ENCODE data around the gene CRX.
"Not testable (repeated sequence)": the region's sequence is repeated elsewhere in the genome, so short reads cannot be mapped to it uniquely, and the experiment has no call there.

CRX gene

DNA sequence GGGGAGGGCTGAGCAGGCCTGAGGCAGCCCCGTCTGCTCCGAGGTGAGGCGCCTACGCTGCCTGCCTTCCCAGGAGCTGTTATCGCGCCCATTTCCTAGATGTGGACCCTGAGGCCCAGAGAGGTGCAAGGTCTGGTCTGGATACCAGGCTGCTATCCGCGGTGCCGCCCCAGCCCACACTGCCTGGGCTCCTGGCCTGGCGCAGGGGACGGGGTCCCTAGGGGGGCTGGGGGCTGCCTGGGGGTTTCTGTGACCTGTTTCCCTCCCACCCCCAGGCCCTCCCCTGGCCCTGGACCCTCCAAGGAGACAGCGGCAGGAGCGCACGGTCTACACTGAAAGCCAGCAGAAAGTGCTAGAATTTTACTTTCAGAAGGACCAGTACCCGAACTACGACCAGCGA lies 38.1 kb downstream of the CRX start:
- DNase-seq (ENCODE audit: low spot score) = not testable (repeated sequence)

DNA sequence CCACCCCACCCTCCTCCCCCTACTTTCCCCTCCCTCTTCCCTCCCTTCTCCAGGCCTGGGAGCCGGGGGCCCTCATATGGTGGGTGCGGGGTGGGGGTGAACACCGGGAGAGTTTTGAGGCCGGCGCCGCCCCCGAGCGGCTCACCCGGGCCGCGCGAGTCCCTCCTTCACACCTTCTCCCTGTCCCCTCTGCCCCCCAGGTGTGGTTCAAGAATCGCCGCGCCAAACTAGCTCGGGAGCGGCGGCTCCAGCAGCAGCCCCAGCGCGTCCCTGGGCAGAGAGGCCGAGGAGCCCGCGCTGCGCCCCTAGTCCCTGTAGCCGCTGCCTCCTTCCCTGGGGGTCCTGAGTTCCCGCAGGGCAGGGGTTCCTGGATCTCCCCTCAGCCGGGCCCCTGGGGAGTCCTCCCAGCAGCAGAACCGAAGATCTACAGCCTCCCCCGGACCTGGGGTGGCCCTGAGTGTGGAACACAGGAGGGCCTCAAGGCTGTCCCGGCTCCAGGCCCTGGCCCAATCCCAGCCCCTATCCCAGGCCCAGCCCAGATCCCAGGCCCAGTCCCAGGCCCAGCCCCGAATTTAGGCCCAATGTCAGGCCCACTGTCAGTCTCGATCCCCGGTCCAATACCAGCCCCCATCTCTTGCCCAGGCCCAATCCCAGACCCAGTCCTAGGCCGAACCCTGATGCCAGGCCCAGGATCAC lies 39.0 kb downstream of the CRX start:
- DNase-seq (ENCODE audit: low spot score) = no peak

- DNase-seq (ENCODE audit: low spot score) = no peak
These were observed 39.9 kb downstream of the CRX start for GRCh38 chr19:47861630-47862029.

DNA sequence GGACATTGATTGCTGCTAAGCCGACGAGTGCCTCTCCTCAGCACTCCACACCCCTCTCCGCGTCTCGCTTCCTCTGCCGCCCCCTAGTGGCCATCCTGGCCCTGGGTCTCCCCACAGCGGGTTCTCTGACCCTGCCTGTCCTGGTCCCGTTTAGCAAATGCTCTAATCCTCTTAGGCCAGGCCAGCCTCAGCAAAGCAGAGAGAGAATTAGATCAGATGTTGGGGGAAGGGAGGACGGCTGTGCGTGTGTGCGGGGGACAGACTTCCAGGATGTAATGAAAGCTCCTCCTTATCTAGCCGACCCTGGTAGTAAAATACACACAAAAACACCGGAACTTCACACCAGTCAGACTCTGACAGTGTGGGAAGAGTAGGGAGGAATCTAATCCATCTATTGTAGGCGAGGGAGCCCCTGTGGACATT lies 41.8 kb downstream of the CRX start:
- peak; percentile 84 for DNase-seq (ENCODE audit: low spot score)

- DNase-seq (ENCODE audit: low spot score) = no peak
These were observed 43.4 kb downstream of the CRX start for GRCh38 chr19:47865166-47865565.

DNA sequence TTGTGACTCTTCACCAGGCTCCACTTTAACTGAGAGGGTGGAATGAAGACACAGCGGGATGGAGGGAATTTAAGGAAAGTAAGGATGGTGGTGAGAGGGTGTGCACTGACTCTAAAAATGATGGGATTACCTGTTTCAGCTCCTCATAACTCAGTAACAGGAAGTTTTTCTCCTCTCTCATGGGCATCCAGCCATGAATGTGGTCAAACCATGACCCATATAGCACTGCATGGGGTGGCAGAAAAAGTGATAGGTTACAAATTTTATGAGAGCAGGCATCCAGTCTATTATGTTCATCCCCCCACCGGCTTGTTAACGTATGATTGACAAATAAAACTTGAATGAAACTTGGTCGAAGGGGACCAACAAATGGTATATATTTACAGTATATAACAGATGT lies 57.2 kb downstream of the CRX start:
- no peak for DNase-seq (ENCODE audit: low spot score)

GRCh38 chr19:47879385-47879784 lies 57.6 kb downstream of the CRX start:
- DNase-seq (ENCODE audit: low spot score) = not testable (repeated sequence)

- DNase-seq (ENCODE audit: low spot score) = no peak
These were observed 60.0 kb downstream of the CRX start for GRCh38 chr19:47881757-47882156.

DNA sequence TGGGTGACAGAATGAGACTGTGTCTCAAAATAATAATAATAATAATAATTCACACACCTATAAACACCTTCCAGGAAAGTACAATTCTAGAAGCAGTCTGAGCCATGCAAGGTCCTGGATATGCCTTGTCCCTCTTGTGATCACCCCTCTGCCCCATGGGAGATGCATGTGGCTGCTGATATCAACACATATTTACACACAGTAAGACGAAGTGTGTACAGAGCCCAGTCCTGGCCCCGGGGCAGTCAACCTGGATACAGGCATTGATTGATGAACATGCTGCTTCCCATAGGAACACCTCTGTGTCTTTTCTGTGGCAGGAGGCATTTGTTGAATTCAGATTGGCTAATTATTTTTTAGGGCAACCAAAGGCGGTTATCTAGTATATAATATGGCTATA lies 61.2 kb downstream of the CRX start:
- DNase-seq (ENCODE audit: low spot score) = no peak

- no peak for DNase-seq (ENCODE audit: low spot score)
These were observed 63.3 kb downstream of the CRX start for GRCh38 chr19:47885067-47885463.

GRCh38 chr19:47886010-47886559 lies 64.3 kb downstream of the CRX start, which contains the start of gene SULT2A1:
SULT2A1 (minus strand) TSS chr19:47886315; CDS start chr19:47886257, 58 bp downstream.
- DNase-seq (ENCODE audit: low spot score) = no peak

DNA sequence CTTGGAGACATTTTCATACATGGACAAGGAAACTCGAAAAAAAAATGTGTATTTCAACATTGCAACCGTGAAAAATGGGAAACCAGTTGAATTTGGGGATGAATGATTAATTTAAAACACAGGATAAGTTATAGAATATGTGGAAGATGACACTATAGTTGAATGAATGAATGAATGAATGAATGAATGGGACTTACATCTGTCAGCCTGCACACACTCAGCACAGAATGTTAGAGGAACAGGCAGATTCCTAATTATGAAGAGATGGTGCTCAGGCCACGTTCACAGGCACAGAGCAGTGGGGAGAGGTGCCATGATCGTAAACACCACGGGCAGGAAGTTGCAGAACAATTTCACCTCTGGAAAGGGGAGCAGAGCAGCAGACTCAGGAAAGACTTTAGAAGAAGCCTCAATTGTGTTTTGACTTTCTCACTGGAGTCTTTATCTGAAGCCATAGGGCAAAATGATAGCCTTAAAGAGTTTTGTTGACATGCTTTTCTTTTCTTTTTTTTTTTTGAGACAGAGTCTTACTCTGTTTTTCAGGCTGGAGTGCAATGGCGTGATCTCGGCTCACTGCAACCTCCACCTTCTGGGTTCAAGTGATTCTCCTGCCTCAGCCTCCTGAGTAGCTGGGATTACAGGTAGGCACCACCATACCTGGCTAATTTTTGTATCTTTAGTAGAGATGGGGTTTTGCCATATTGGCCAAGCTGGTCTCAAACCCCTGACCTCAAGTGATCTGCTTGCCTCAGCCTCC lies 69.3 kb downstream of the CRX start:
- no peak for DNase-seq (ENCODE audit: low spot score)

GRCh38 chr19:47891622-47891922 lies 69.8 kb downstream of the CRX start:
- DNase-seq (ENCODE audit: low spot score) = no peak

DNA sequence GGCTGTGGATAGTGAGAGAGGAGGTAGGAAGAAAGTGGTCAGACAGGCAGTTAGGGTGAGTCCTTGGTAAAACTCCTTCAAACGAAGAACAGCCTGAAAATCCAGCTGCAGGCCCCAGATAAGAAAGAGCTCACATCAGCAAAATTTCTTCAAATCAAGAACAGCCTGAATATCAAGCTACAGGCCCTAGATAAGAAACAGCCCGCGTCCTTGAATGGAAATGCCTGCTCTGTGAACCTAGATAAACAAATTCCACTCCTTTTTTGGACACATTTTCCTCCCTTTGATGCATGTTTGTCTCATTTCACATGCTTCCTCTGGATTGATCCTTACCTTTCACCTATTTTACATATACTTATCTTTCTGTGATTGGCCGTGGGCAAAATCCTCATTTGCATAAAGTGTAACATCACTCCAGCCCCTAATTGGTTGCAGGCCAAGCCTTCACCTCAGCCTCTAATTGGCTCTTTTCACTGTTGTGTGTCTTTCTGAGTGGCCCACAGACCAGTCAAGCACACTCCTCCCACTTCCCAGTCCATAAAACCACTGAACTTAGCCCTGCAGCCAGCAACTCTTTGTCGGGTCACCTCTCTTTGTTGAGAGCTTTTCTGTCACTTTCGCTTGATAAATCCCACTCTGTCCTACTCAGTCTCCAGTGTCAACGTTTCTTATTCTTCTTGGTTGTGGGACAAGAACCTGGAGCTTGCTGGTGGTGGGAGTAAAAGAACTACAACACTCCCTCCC lies 70.4 kb downstream of the CRX start:
- DNase-seq (ENCODE audit: low spot score) = no peak

All from activated CD4-positive, alpha-beta T cell treated with anti-CD3 and anti-CD28 coated beads, Interleukin-2, Interleukin-4, amounts not matched to agents 100 ng/mL and 50 ng/mL, durations not matched to agents 16 hours and 8 hours (primary cell).